IPS DF 19.7 (cell line): ENCODE data around the gene SBF2.

Experiments
- DNase-seq: peaks from one replicate; pipeline ENCODE4 v3.0.0-alpha.2; 2013; ENCODE audit warnings: low read depth, low spot score

The SBF2 gene

DNA sequence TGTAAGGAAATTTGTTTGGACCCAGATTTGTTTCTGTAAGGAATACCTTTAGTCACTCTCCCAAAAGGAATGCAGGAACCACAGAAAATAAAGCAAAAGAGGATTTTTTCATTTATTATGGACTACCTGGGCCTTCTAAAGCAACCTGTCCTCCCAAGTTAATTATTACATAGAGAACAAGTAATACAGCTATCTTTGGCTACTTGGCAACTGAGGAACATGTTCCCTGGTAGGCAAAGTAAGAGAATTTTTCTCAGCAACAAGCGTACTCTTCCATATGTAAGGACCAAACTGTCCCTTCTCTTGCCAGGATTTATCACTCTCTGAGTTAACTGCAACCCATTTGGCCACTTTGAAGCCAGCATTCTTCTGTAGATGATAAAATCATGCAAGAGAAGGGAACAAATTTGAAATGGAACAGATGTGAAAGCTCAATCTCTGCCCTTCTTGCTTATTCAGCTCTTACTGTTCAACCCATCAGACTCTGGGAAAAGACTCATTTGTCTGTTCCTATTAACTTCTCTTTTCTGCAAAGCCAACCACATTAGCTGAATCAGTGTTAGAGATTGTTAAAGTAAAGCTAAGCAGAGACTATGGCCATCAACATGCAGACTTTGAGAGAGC is 440.0 kb downstream of the SBF2 start:
- no peak for DNase-seq

- DNase-seq = no peak
Measured at GRCh38 chr11:9852465-9852864, 441.6 kb downstream of the SBF2 start.

DNA sequence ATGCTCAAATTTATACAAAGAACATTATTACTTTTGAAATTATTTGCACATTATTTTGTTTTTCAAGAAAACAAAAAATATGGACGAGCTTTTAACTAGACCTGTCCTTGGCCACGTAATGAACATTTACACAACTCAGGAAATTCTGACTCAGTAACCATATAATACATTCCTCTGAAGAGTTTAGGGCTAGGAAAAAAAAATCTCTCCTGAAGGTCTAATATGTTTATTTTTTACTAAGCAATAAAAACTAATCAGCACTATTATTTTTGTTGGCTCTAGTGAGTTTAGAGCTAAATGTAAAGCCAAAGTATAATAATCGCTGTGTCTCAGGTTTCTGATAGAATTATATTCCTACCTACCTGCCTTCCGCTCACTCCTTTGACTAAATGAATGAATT is 442.7 kb downstream of the SBF2 start:
- DNase-seq = no peak

GRCh38 chr11:9850224-9850895 is 443.7 kb downstream of the SBF2 start:
- DNase-seq = no peak

DNA sequence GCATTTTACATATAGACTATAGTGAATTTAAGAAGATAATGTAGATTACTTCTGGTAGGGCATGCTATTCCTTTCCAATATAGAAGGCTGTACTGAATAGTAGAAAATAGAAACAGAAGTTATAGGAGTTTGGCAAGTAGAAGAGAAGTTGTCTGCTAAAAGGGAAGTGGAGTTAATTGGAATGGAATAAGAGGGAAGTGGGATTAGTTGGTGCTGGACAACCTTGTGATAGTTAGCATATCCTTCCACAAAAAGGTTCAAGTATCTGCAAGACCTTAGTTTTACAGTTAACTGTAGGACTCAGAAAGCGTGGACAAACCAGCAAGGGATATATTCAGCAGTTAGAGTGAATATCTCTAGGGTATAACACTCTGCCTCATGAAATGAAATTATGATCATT is 444.6 kb downstream of the SBF2 start:
- DNase-seq = no peak

GRCh38 chr11:9847636-9848035 is 446.4 kb downstream of the SBF2 start:
- no peak for DNase-seq

DNA sequence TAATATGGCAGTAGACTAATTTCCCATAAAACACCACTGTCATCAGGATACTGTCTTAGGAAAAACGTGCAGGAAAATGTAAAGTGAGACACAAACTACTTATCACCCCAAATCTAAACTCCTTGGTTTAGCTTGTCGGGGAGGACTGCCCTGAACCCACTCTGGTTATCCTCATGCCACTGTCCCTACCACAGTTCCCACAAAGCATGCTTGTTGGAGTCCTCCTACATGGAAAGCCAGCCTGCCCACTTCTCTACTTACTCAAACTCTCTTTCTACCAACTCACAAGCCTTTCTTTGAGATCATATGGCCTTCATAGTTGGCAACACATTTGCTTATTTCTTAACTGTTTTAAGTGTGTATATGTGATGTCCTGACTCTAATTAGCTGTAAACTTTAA is 451.1 kb downstream of the SBF2 start:
- no peak for DNase-seq

GRCh38 chr11:9840460-9841004 is 453.5 kb downstream of the SBF2 start:
- DNase-seq = no peak

- no peak for DNase-seq
Measured at GRCh38 chr11:9839550-9839949, 454.5 kb downstream of the SBF2 start.

DNA sequence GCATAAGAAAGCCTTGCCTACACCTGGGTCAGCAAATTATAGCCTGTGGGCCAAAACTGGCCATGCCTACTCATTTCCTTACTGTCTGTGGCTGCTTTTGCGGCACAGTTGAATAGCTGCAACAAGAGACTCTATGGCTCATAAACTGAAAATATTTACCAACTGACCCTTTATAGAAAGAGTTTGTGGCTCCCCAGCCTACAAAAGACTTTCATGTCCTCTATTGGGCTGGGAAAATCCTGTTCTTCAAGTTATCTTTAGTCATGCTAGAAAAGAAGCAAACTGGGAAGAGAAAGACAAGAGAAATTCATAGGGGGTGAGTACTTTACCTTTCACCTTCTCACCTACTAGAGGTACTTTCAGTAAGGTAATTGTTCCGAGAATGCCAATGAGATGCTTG is 455.1 kb downstream of the SBF2 start:
- DNase-seq = no peak

GRCh38 chr11:9838229-9838628 is 455.8 kb downstream of the SBF2 start:
- no peak for DNase-seq

- no peak for DNase-seq
Measured at GRCh38 chr11:9834291-9834690, 459.7 kb downstream of the SBF2 start.

DNA sequence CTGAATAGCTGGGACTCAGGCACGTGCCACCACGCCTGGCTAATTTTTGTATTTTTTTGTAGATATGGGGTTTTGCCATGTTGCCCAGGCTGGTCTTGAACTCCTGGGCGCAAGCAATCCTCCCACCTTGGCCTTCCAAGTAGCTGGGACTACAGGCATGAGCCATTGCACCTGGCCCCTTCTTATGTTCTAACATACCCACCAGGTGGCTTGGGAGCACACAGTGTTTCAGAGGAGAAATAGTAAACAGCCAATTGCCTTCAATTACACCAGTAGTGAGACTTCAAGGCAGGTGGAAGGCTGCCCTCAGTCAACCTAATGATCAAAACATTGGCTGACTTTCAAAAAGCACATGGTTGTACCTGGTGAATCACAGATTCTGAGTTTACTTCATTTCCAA is 462.9 kb downstream of the SBF2 start:
- no peak for DNase-seq

- DNase-seq = no peak
Measured at GRCh38 chr11:9827708-9828107, 466.3 kb downstream of the SBF2 start.

GRCh38 chr11:9826390-9826789 is 467.6 kb downstream of the SBF2 start:
- DNase-seq = no peak

DNA sequence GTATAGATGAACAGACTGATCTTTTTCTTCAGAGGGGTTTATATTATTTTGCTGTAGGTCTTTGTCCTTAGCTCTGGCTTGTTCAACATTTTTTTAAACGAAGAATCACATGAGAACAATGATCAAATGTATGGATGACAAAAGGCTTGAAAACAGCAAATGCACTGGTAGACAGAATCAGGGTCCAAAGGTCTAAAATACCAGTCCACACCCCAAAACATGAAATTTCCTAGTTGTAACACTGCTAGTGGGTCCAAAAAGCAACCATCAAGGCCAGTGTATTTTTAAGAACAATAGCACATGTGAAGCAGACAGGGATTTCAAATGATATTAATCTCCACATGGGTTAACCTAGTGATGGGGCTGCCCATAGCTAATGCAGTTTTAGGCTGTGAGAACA is 468.1 kb downstream of the SBF2 start:
- DNase-seq = no peak

- DNase-seq = no peak
Measured at GRCh38 chr11:9825315-9825714, 468.7 kb downstream of the SBF2 start.

GRCh38 chr11:9823887-9824385 is 470.1 kb downstream of the SBF2 start:
- no peak for DNase-seq

DNA sequence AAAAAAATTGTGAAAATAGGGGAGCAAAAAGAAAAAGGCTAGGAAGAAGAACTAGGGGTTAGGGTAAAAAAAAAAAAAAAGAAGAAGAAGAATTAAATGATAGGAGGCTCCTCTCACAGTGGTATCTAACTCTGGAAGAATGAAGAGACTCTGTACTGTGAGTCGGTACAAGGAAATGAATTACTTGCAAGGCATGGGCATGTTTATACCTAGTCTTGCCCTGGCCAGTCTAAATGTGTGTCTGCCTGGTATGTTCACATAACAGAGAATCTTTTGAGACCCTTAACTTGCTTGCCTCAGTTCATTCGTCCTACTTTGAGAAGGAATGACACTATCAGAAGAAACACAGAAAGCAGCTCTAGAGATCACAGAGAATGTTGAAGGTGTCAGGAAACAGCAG is 470.6 kb downstream of the SBF2 start:
- DNase-seq = no peak

GRCh38 chr11:9821008-9821752 is 472.8 kb downstream of the SBF2 start:
- no peak for DNase-seq

DNA sequence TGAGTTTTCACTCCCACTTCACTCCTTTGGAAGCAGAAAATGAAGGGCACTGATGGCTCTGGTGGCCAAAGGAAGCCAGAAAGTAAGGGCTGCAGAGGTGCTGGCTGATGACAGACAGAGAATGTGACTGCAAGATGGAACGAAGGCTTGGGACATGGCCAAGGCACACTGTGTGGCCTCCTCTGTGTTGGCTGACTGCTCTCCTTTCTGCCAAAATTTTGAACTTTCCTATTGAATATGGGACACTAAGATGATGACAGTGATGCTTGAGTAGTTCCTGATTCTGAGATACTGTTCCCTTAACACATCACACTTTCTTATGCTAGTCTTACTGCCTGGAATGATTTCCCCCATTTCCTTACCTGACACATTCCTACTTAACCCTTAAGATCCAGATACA is 473.8 kb downstream of the SBF2 start:
- DNase-seq = no peak

- no peak for DNase-seq
Measured at GRCh38 chr11:9817191-9817590, 476.8 kb downstream of the SBF2 start.
